DND-41 (cell line): ENCODE data around the gene SKA1.

ENCODE experiments used
- ATAC-seq: fragments of 200-7000 bp; cut with Tn5 transposase; 3 replicates; pipeline ENCODE4 v1.9.1; 2021; ENCODE audit warnings: low read depth; ENCODE audit not compliant: insufficient read depth
- DNase-seq: peaks from one replicate; pipeline ENCODE4 v3.0.0-alpha.2; 2020
- H2AFZ ChIP-seq: 2 replicates; pipeline ENCODE4 v1.6.0; 2012; ENCODE audit warnings: low read depth, low read length
- H3K27ac ChIP-seq: 2 replicates; pipeline ENCODE4 v1.5.1; 2012; ENCODE audit warnings: low read length, inconsistent platforms
- H3K27me3 ChIP-seq: fragments of 200-600 bp; sonication (generic); 2 replicates; pipeline ENCODE4 v1.6.0; 2012; ENCODE audit warnings: low read length, mild to moderate bottlenecking, inconsistent platforms; ENCODE audit not compliant: insufficient read depth, poor library complexity
- H3K36me3 ChIP-seq: 2 replicates; pipeline ENCODE4 v1.5.1; 2012; ENCODE audit warnings: low read length, inconsistent platforms; ENCODE audit not compliant: insufficient read depth
- H3K4me1 ChIP-seq: 2 replicates; pipeline ENCODE4 v1.5.1; 2012; ENCODE audit warnings: mild to moderate bottlenecking, low read length; ENCODE audit not compliant: insufficient read depth
- H3K4me2 ChIP-seq: 2 replicates; pipeline ENCODE4 v1.6.0; 2012; ENCODE audit warnings: mild to moderate bottlenecking, moderate library complexity, low read length, inconsistent platforms; ENCODE audit not compliant: insufficient read depth
- H3K4me3 ChIP-seq, 2 experiments: fragments of 200-600 bp in 1 of 2; shearing (Covaris generic) in 1 of 2; 2 replicates each; pipeline ENCODE4 v1.5.1; 2012 to 2016; ENCODE audit warnings: inconsistent platforms in 2 of 2, low read length in 2 of 2, mild to moderate bottlenecking in 2 of 2, low read depth in 1 of 2, moderate library complexity in 1 of 2
- H3K79me2 ChIP-seq: 2 replicates; pipeline ENCODE4 v1.6.0; 2012; ENCODE audit warnings: low read length, inconsistent platforms; ENCODE audit not compliant: insufficient read depth
- H3K9ac ChIP-seq: 2 replicates; pipeline ENCODE4 v1.6.0; 2012; ENCODE audit warnings: low read depth, mild to moderate bottlenecking, inconsistent platforms, low read length, moderate library complexity
- H3K9me3 ChIP-seq: 2 replicates; pipeline ENCODE4 v1.5.1; 2012; ENCODE audit warnings: low read length, moderate library complexity, mild to moderate bottlenecking, inconsistent platforms; ENCODE audit not compliant: insufficient read depth, severe bottlenecking
- H4K20me1 ChIP-seq: 2 replicates; pipeline ENCODE4 v1.6.0; 2012; ENCODE audit warnings: low read length; ENCODE audit not compliant: insufficient read depth
- CTCF ChIP-seq: IDR thresholded peaks from 2 replicates; pipeline ENCODE4 v1.5.1; 2012; ENCODE audit warnings: borderline replicate concordance, low read length, moderate library complexity, mild to moderate bottlenecking; ENCODE audit not compliant: poor library complexity, severe bottlenecking; ENCODE audit errors: extremely low read depth
- EZH2 ChIP-seq: IDR thresholded peaks from 3 replicates; pipeline ENCODE4 v1.6.1; 2012; ENCODE audit warnings: borderline replicate concordance, low read depth, mild to moderate bottlenecking, moderate library complexity, low read length, inconsistent platforms; ENCODE audit not compliant: severe bottlenecking

Gene SKA1

GRCh38 chr18:50439460-50440015, 64.7 kb downstream of the SKA1 start:
- H3K4me2 ChIP-seq: no peak overlapping the region
- H3K36me3 ChIP-seq: no peaks in the 10 kb centered on the region
- no peak overlapping the region for H3K4me3 ChIP-seq
- peaks cover 3% of the 10 kb centered on the region for H3K27me3 ChIP-seq
- H3K4me1 ChIP-seq: no peaks in the 10 kb centered on the region
- TF ChIP-seq CTCF: no peak
- no peak for TF ChIP-seq EZH2
- no peak for DNase-seq
- H3K27ac ChIP-seq: no peak overlapping the region
- no peaks in the 10 kb centered on the region for H4K20me1 ChIP-seq
- ATAC-seq: no peak
- H3K9ac ChIP-seq: no peak overlapping the region
- H3K79me2 ChIP-seq: no peaks in the 10 kb centered on the region
- peaks cover 5% of the 10 kb centered on the region for H3K9me3 ChIP-seq
- no peak overlapping the region for H2AFZ ChIP-seq

GRCh38 chr18:50441016-50441415, 66.2 kb downstream of the SKA1 start:
- H2AFZ ChIP-seq: no peak overlapping the region
- H4K20me1 ChIP-seq: no peaks in the 10 kb centered on the region
- no peaks in the 10 kb centered on the region for H3K79me2 ChIP-seq
- H3K4me2 ChIP-seq: no peak overlapping the region
- TF ChIP-seq CTCF (no peak), EZH2 (no peak)
- no peaks in the 10 kb centered on the region for H3K4me1 ChIP-seq
- no peaks in the 10 kb centered on the region for H3K36me3 ChIP-seq
- H3K4me3 ChIP-seq: no peak overlapping the region
- ATAC-seq (no peak), DNase-seq (no peak)
- no peak overlapping the region for H3K27ac ChIP-seq
- peaks cover 5% of the 10 kb centered on the region for H3K9me3 ChIP-seq
- no peak overlapping the region for H3K9ac ChIP-seq
- H3K27me3 ChIP-seq: peaks cover 3% of the 10 kb centered on the region

GRCh38 chr18:50441501-50441900, 66.7 kb downstream of the SKA1 start:
- no peak overlapping the region for H3K4me2 ChIP-seq
- H3K4me1 ChIP-seq: no peaks in the 10 kb centered on the region
- no peaks in the 10 kb centered on the region for H3K79me2 ChIP-seq
- H3K9me3 ChIP-seq: peaks cover 5% of the 10 kb centered on the region
- no peak overlapping the region for H2AFZ ChIP-seq
- H3K36me3 ChIP-seq: no peaks in the 10 kb centered on the region
- TF ChIP-seq CTCF: no peak
- TF ChIP-seq EZH2: no peak
- DNase-seq (no peak), ATAC-seq (no peak)
- no peaks in the 10 kb centered on the region for H4K20me1 ChIP-seq
- H3K27ac ChIP-seq: no peak overlapping the region
- H3K27me3 ChIP-seq: peaks cover 3% of the 10 kb centered on the region
- H3K4me3 ChIP-seq: no peak overlapping the region
- no peak overlapping the region for H3K9ac ChIP-seq
